ENCODE data around the gene AP4E1. TPM values are rescaled to one million over a fixed set of nuclear protein-coding genes. Genes with fewer than 3 reads are reported as not detected.

AP4E1 gene
- total and polyA plus RNA-seq, 2 of the 8 experiments (the other 6 are each of a cell fraction or from before 2014, with no cell fraction given), result 1.4 to 10.9 TPM

DNA sequence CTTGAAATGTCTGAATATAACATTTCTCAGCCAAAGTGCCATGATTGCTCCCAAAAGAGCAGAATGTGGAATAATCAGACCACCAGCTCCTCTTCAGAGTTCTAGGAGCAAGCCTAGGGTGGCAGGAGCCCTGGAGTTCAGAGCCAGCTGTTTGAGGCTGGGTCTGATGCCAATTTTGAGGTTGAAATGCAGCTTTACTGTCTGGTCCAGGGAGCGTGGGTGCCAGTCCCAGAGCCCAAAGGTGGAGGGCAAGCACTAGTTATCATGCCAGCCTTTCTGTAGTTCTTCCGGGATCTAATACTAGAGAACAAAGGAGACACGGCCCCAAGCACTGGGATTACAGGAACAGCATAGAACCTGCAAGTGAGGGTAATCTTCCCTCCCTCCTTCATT is 117.0 kb downstream of the AP4E1 start (continued):
- TF ChIP-seq TAF1 (IDR thresholded peaks at IDR 0.05; ENCODE audit: low read depth, low read length), result no peak
- TF ChIP-seq GTF2F1 (IDR thresholded peaks at IDR 0.05; ENCODE audit: borderline replicate concordance, low read depth, low read length), result no peak
- TF ChIP-seq, protein P1, sequence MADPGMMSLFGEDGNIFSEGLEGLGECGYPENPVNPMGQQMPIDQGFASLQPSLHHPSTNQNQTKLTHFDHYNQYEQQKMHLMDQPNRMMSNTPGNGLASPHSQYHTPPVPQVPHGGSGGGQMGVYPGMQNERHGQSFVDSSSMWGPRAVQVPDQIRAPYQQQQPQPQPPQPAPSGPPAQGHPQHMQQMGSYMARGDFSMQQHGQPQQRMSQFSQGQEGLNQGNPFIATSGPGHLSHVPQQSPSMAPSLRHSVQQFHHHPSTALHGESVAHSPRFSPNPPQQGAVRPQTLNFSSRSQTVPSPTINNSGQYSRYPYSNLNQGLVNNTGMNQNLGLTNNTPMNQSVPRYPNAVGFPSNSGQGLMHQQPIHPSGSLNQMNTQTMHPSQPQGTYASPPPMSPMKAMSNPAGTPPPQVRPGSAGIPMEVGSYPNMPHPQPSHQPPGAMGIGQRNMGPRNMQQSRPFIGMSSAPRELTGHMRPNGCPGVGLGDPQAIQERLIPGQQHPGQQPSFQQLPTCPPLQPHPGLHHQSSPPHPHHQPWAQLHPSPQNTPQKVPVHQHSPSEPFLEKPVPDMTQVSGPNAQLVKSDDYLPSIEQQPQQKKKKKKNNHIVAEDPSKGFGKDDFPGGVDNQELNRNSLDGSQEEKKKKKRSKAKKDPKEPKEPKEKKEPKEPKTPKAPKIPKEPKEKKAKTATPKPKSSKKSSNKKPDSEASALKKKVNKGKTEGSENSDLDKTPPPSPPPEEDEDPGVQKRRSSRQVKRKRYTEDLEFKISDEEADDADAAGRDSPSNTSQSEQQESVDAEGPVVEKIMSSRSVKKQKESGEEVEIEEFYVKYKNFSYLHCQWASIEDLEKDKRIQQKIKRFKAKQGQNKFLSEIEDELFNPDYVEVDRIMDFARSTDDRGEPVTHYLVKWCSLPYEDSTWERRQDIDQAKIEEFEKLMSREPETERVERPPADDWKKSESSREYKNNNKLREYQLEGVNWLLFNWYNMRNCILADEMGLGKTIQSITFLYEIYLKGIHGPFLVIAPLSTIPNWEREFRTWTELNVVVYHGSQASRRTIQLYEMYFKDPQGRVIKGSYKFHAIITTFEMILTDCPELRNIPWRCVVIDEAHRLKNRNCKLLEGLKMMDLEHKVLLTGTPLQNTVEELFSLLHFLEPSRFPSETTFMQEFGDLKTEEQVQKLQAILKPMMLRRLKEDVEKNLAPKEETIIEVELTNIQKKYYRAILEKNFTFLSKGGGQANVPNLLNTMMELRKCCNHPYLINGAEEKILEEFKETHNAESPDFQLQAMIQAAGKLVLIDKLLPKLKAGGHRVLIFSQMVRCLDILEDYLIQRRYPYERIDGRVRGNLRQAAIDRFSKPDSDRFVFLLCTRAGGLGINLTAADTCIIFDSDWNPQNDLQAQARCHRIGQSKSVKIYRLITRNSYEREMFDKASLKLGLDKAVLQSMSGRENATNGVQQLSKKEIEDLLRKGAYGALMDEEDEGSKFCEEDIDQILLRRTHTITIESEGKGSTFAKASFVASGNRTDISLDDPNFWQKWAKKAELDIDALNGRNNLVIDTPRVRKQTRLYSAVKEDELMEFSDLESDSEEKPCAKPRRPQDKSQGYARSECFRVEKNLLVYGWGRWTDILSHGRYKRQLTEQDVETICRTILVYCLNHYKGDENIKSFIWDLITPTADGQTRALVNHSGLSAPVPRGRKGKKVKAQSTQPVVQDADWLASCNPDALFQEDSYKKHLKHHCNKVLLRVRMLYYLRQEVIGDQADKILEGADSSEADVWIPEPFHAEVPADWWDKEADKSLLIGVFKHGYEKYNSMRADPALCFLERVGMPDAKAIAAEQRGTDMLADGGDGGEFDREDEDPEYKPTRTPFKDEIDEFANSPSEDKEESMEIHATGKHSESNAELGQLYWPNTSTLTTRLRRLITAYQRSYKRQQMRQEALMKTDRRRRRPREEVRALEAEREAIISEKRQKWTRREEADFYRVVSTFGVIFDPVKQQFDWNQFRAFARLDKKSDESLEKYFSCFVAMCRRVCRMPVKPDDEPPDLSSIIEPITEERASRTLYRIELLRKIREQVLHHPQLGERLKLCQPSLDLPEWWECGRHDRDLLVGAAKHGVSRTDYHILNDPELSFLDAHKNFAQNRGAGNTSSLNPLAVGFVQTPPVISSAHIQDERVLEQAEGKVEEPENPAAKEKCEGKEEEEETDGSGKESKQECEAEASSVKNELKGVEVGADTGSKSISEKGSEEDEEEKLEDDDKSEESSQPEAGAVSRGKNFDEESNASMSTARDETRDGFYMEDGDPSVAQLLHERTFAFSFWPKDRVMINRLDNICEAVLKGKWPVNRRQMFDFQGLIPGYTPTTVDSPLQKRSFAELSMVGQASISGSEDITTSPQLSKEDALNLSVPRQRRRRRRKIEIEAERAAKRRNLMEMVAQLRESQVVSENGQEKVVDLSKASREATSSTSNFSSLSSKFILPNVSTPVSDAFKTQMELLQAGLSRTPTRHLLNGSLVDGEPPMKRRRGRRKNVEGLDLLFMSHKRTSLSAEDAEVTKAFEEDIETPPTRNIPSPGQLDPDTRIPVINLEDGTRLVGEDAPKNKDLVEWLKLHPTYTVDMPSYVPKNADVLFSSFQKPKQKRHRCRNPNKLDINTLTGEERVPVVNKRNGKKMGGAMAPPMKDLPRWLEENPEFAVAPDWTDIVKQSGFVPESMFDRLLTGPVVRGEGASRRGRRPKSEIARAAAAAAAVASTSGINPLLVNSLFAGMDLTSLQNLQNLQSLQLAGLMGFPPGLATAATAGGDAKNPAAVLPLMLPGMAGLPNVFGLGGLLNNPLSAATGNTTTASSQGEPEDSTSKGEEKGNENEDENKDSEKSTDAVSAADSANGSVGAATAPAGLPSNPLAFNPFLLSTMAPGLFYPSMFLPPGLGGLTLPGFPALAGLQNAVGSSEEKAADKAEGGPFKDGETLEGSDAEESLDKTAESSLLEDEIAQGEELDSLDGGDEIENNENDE (IDR thresholded peaks at IDR 0.05; ENCODE audit: insufficient replicate concordance, low read length), result no peak
